Cardiac muscle cell (in vitro differentiated cells and primary cell): ENCODE results near the gene LPP. TPM values are rescaled to one million over a fixed set of nuclear protein-coding genes. Genes with fewer than 3 reads are reported as not detected.

Experiments used
- DNase-seq, 2 donors: peaks; one replicate each; pipeline versions ENCODE4 v3.0.0 to v3.0.0-alpha.2; 2010 to 2017; ENCODE audit warnings: low read depth in 1 of 2, low spot score in 1 of 2
- H3K27ac ChIP-seq: fragments of 200-600 bp; sonication (generic); 2 replicates; pipeline ENCODE4 v1.5.1; 2016
- H3K27me3 ChIP-seq: fragments of 200-600 bp; sonication (generic); 2 replicates; pipeline ENCODE4 v1.6.0; 2016; ENCODE audit warnings: control low read depth
- H3K36me3 ChIP-seq: fragments of 200-600 bp; sonication (generic); 2 replicates; pipeline ENCODE4 v1.5.1; 2016; ENCODE audit warnings: control low read depth
- H3K4me1 ChIP-seq: fragments of 200-600 bp; sonication (generic); 2 replicates; pipeline ENCODE4 v1.8.1; 2017; ENCODE audit warnings: low read depth, mild to moderate bottlenecking, mixed run types
- H3K4me3 ChIP-seq: fragments of 200-600 bp; sonication (generic); 2 replicates; pipeline ENCODE4 v1.5.1; 2016; ENCODE audit warnings: mild to moderate bottlenecking
- H3K9me3 ChIP-seq: fragments of 200-600 bp; sonication (generic); 2 replicates; pipeline ENCODE4 v1.5.1; 2017; ENCODE audit warnings: low read depth, mild to moderate bottlenecking, control low read depth
- polyA plus RNA-seq: library from polyadenylated mRNA; unstranded; fragments of >200 nt; fragmentation: Nextera tagmentation; extraction: Ambion mirVana; gene quantifications from 2 replicates; pipeline ENCODE4 v1.2.1, GENCODE V29; 2016
- total RNA-seq: library from RNA; depleted of rRNA; stranded (reverse); fragments of >200 nt; gene quantifications from 2 replicates; pipeline ENCODE4 v1.2.3, GENCODE V29; 2016
- TF ChIP-seq, protein P1 (sequence below): IDR thresholded peaks from 2 replicates; pipeline ENCODE4 v1.5.1; 2012; ENCODE audit warnings: low read depth, mild to moderate bottlenecking, low read length

The LPP gene
- total and polyA plus RNA-seq, 2 experiments from 2014 or later = 21.4 to 45.2 TPM

DNA sequence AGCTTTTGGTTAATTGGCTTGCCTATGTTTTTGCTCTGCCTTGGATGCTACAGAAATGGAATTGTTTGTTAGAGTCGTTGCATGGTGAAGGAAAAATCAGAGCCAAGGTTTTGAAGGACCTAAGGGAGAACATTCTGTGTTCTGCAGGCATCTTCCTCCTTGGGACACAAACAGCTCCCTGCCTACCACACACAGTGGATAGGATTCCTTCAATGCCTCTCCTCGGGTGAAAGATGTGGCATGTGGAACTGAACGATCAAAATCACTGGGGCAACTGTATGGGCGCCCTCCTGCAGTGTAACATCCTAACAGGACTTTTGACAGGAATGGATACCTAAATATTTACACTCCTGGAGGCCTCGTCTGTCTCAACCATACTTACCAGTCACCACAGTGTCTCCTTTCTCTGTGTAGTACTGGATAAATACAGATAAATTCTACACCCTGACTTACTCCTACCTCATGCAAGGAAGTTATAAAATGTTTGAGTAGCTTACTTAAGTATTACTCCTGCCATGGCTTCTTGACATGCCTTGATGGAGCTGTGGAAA is 100.6 kb downstream of the LPP start:
- no peak for DNase-seq

DNA sequence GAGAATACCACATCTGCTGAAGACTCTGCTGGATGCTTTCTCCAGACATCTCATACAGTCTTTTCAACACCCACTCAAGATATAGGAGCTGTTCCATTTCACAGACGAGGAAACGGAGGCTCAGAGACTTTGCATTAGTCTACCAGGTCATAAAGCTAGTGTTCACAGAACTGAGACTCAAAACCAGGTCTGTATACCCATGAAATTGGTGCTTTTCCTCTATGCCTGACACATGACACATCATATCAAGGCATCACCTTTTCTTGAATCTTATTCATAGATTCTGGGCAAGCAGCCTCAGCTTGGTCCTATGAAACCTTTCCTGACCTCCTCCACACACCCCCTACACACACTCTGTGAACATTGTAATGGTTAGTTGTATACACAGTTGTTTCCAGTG is 101.2 kb downstream of the LPP start:
- Histone ChIP-seq H3K9me3 (no peaks in the 10 kb centered on the region), H3K4me3 (no peak overlapping the region), H3K27ac (no peak overlapping the region), H3K27me3 (no peaks in the 10 kb centered on the region), H3K4me1 (peaks cover 4% of the 10 kb centered on the region), H3K36me3 (no peaks in the 10 kb centered on the region)
- no peak for DNase-seq
- TF ChIP-seq, protein P1, sequence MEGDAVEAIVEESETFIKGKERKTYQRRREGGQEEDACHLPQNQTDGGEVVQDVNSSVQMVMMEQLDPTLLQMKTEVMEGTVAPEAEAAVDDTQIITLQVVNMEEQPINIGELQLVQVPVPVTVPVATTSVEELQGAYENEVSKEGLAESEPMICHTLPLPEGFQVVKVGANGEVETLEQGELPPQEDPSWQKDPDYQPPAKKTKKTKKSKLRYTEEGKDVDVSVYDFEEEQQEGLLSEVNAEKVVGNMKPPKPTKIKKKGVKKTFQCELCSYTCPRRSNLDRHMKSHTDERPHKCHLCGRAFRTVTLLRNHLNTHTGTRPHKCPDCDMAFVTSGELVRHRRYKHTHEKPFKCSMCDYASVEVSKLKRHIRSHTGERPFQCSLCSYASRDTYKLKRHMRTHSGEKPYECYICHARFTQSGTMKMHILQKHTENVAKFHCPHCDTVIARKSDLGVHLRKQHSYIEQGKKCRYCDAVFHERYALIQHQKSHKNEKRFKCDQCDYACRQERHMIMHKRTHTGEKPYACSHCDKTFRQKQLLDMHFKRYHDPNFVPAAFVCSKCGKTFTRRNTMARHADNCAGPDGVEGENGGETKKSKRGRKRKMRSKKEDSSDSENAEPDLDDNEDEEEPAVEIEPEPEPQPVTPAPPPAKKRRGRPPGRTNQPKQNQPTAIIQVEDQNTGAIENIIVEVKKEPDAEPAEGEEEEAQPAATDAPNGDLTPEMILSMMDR = no peak

More for the DNA sequence above, 100.6 kb downstream of the LPP start:
- Histone ChIP-seq H3K4me1 (peaks cover 4% of the 10 kb centered on the region), H3K27ac (no peak overlapping the region), H3K27me3 (no peaks in the 10 kb centered on the region), H3K36me3 (no peaks in the 10 kb centered on the region), H3K9me3 (no peaks in the 10 kb centered on the region), H3K4me3 (no peak overlapping the region)
- TF ChIP-seq, protein P1 = no peak

DNA sequence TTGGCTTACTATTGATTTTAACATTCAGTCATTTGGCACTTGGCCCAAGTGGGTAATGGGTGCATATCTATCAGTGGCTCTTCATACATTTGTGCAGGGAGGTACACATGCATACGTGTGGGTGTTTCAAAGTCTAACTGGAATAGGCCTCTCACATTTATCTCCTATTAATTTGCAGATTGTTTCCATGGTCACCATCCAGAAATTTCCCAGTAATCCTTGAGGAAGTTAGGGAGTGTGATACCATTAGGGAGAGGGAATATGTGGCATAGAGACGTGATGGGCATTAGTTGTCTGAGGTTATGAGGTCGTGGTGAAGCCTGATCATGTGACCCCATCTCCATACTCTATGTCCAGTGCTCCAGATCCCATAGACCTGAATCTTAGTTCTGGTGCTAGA is 102.8 kb downstream of the LPP start:
- Histone ChIP-seq H3K27me3 (no peaks in the 10 kb centered on the region), H3K4me1 (peaks cover 5% of the 10 kb centered on the region), H3K27ac (no peak overlapping the region), H3K36me3 (no peaks in the 10 kb centered on the region), H3K9me3 (no peaks in the 10 kb centered on the region), H3K4me3 (no peak overlapping the region)
- TF ChIP-seq, protein P1 = no peak
- DNase-seq = no peak

DNA sequence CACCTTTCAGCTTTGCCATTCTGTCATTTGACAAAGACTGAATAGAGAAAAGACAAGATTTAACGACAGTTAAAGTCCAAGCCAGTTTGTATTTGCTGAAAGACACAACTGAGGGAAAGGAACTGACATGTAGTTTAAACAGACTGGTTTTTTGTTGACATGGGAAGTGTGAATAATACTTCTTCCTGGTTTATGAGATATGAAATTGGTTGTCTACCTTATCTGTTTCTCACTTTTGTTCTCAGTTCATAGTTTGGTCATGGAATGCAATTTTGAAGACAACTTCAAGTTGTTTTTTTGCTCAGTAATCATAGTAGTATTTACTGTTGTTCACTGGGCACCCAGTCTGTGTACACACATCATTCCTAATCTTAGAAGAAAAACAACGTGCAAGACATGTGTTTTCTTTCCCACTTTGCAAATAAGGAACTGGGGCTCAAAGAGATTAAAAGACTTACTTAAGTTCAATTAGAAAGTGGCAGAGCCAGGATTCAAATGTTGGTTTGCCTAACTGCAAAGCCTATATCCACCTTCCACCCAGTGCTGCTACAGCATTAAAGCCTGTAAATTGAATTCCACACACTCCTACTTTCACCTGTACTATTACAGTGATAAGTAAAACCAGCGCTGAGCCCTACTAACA is 103.5 kb downstream of the LPP start:
- no peaks in the 10 kb centered on the region for H3K27me3 ChIP-seq
- no peak overlapping the region for H3K4me3 ChIP-seq
- DNase-seq = no peak
- peaks cover 13% of the 10 kb centered on the region for H3K4me1 ChIP-seq
- no peak overlapping the region for H3K27ac ChIP-seq
- TF ChIP-seq, protein P1 = no peak
- no peaks in the 10 kb centered on the region for H3K9me3 ChIP-seq
- H3K36me3 ChIP-seq = no peaks in the 10 kb centered on the region

DNA sequence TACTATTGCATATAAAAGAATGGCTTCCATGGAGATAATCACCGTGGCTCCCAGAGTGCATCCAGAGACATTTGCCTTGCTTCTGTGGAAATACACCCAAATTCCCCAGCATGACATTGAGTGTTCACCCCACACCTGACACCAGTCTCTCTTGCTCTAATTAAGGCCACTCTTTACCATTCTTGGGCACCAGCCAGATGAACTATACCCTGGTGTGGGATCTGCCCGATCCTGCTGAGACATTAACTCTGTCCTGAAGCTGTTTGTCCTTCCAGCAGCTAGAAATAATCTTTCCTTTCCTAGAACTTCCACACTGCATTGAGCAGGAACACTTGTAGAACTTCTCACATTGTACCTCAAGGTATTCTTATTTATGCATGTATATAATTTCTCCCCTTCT is 105.2 kb downstream of the LPP start:
- peaks cover 28% of the 10 kb centered on the region for H3K4me1 ChIP-seq
- no peaks in the 10 kb centered on the region for H3K27me3 ChIP-seq
- DNase-seq = no peak
- H3K27ac ChIP-seq = no peak overlapping the region
- H3K36me3 ChIP-seq = no peaks in the 10 kb centered on the region
- no peak overlapping the region for H3K4me3 ChIP-seq
- TF ChIP-seq, protein P1 = no peak
- H3K9me3 ChIP-seq = no peaks in the 10 kb centered on the region
